Bronchial epithelial cell (primary cell): ENCODE results near the gene MAGEF1. TPM values are rescaled to one million over a fixed set of nuclear protein-coding genes. Genes with fewer than 3 reads are reported as not detected.
A peak's percentile ranks its signal among the peaks of the same experiment; 100 is the strongest.

Source experiments
- DNase-seq: peaks from one replicate; pipeline ENCODE4 v3.0.0-alpha.2; 2010; ENCODE audit warnings: low read depth
- FAIRE-seq: peaks from 2 replicates; lab custom pipeline; 2011; peaks lifted over from hg19 to GRCh38; lab: Jason Lieb, UNC
- H3K27me3 ChIP-seq: 2 replicates; pipeline ENCODE4 v1.5.1; 2011; ENCODE audit warnings: low read length; ENCODE audit not compliant: control insufficient read depth, insufficient read depth
- H3K36me3 ChIP-seq: 2 replicates; pipeline ENCODE4 v1.5.1; 2011; ENCODE audit warnings: low read length; ENCODE audit not compliant: control insufficient read depth, insufficient read depth
- H3K4me3 ChIP-seq: 2 replicates; pipeline ENCODE4 v1.5.1; 2011; ENCODE audit warnings: mild to moderate bottlenecking, low read depth, low read length, control low read depth
- total RNA-seq: library from RNA; depleted of rRNA; stranded (reverse); fragments of >200 nt; gene quantifications from 2 replicates; pipeline ENCODE4 v1.2.1, GENCODE V29; 2014
- TF ChIP-seq, protein P1 (sequence below): IDR thresholded peaks from 2 replicates; pipeline ENCODE4 v1.5.1; 2011; ENCODE audit warnings: mild to moderate bottlenecking, moderate library complexity, low read length, control low read depth, inconsistent platforms; ENCODE audit not compliant: insufficient read depth, severe bottlenecking

The MAGEF1 gene
- total RNA-seq, 1 donor from 2014 or later: 14.2 TPM

DNA sequence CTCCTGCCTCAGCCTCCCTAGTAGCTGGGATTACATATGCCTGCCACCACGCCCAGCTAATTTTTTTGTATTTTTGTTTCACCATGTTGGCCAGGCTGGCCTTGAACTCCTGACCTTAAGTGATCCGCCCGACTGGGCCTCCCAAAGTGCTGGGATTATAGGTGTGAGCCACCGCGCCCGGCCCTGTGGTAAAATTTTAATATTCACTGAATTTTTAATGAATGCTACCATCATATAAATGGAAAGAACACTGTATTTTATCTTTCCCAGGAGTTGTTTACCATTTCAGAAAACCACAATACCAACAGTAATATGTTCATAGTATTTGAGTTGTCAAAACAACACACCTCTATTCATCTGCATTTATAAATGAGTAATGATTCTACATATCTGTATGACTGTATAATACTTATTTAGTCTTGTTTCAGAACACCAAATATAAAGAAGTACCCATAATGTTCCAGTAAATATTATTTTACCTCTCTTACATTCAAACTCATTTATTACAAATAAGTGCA is 16.2 kb upstream of the MAGEF1 start:
- TF ChIP-seq, protein P1, sequence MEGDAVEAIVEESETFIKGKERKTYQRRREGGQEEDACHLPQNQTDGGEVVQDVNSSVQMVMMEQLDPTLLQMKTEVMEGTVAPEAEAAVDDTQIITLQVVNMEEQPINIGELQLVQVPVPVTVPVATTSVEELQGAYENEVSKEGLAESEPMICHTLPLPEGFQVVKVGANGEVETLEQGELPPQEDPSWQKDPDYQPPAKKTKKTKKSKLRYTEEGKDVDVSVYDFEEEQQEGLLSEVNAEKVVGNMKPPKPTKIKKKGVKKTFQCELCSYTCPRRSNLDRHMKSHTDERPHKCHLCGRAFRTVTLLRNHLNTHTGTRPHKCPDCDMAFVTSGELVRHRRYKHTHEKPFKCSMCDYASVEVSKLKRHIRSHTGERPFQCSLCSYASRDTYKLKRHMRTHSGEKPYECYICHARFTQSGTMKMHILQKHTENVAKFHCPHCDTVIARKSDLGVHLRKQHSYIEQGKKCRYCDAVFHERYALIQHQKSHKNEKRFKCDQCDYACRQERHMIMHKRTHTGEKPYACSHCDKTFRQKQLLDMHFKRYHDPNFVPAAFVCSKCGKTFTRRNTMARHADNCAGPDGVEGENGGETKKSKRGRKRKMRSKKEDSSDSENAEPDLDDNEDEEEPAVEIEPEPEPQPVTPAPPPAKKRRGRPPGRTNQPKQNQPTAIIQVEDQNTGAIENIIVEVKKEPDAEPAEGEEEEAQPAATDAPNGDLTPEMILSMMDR: no peak
- Histone ChIP-seq H3K4me3 (no peak overlapping the region), H3K27me3 (no peaks in the 10 kb centered on the region), H3K36me3 (no peaks in the 10 kb centered on the region)
- FAIRE-seq: no peak
- no peak for DNase-seq

DNA sequence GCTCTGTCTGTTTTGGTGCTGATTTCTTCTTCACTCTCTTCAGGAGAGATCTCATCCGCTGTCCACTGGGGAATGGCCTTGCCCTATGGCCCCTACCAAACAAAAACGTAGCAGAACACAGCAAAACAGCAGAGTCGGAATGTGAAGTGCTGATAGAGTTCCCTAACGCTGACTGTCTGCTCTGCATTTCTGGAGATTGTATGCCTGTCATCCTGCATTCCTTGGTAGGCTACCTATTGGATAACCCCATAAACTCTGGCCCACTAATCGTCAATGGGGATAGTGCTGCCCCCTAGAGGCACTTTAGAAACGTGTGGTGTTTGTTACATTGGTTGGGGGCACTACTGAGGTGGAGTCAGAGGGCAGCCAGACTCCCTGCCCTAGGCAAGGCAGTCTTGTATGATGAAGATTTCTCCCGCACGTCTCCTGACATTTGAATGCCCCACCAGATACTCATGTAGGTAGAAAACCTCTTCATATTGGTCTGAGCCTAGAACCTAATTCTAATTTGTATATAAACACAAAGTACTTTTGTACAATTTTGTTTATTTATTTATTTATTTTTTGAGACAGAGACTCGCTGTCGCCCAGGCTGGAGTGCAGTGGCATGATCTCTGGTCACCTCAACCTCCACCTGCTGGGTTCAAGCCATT is 15.6 kb upstream of the MAGEF1 start:
- Histone ChIP-seq H3K4me3 (no peak overlapping the region), H3K27me3 (no peaks in the 10 kb centered on the region), H3K36me3 (no peaks in the 10 kb centered on the region)
- TF ChIP-seq, protein P1: peak; percentile 77
- DNase-seq (peak; percentile 88), FAIRE-seq (peak; percentile 96)

DNA sequence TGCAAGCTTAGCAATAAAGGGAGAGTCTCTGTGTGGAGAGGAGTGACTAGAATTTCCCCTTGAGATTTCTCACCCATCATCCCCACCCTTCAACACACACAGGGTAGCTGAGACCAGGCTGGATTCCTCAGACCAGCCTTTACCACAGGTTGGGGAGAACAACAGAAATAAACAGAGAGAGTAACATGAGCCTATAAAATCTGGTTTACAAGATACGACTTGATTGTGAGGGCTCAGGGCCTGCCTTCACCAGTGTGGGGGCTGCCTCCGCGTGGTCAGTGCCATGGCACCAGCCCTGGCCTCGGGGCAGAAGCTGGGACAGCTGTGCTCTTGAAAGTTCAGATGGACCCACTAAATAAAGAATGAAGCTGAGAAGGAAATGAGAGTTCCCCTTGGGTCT is 14.6 kb upstream of the MAGEF1 start:
- H3K4me3 ChIP-seq: no peak overlapping the region
- peak; percentile 57 for DNase-seq
- TF ChIP-seq, protein P1: no peak
- no peaks in the 10 kb centered on the region for H3K36me3 ChIP-seq
- no peak for FAIRE-seq
- no peaks in the 10 kb centered on the region for H3K27me3 ChIP-seq

- peak; percentile 43 for FAIRE-seq
- H3K27me3 ChIP-seq: no peaks in the 10 kb centered on the region
- TF ChIP-seq, protein P1: no peak
- no peaks in the 10 kb centered on the region for H3K36me3 ChIP-seq
- no peak overlapping the region for H3K4me3 ChIP-seq
- no peak for DNase-seq
Observed at GRCh38 chr3:184725176-184725719, 13.4 kb upstream of the MAGEF1 start.

GRCh38 chr3:184724699-184725098 is 12.8 kb upstream of the MAGEF1 start:
- H3K4me3 ChIP-seq: no peak overlapping the region
- no peaks in the 10 kb centered on the region for H3K27me3 ChIP-seq
- TF ChIP-seq, protein P1: no peak
- no peaks in the 10 kb centered on the region for H3K36me3 ChIP-seq
- no peak for DNase-seq
- no peak for FAIRE-seq
